HepG2 (cell line): ENCODE results near the gene TMEM218. TPM values are rescaled to one million over a fixed set of nuclear protein-coding genes. Genes with fewer than 3 reads are reported as not detected.

Experiments used
- polyA plus RNA-seq, 8 experiments: library from polyadenylated mRNA; depleted of rRNA in 3 of 8; stranded (reverse) in 7 of 8; unstranded in 1 of 8; fragments of >200 nt; fragmentation: Illumina TruSeq in 4 of 8; extraction: Trizol in 4 of 8; gene quantifications; 2 replicates each; pipeline versions ENCODE4 v1.2.1 to v1.2.3, GENCODE V29; 2011 to 2016; ENCODE audit warnings: low read depth in 4 of 8, missing spikeins in 1 of 8, mixed read lengths in 1 of 8; ENCODE audit not compliant: insufficient read depth in 1 of 8
- total RNA-seq, 5 experiments: library from RNA; depleted of rRNA; stranded (reverse); fragments of >200 nt; fragmentation: Illumina TruSeq; extraction: Trizol; gene quantifications; 2 replicates each; pipeline ENCODE4 v1.2.3, GENCODE V29; 2016; ENCODE audit warnings: low read depth in 1 of 5

Gene TMEM218
- total and polyA plus RNA-seq, 2 of the 13 experiments (the other 11 are each of a cell fraction or from before 2014, with no cell fraction given): 11.8 to 14.0 TPM

Other genes with a start within 250 kb of the TMEM218 start
- gene ROBO3, start 246.2 kb downstream of the TMEM218 start, total RNA-seq (2016; rRNA removed; fragmentation: Illumina TruSeq; extraction: Trizol): 0.07 TPM in 1 of 2 replicates, not detected in the other
- 2.2 and 2.4 TPM in 2 replicates for gene ROBO3, start 246.2 kb downstream of the TMEM218 start, polyA plus RNA-seq (2011; rRNA removed)
- gene ROBO4, start 213.8 kb downstream of the TMEM218 start, total RNA-seq (2016; rRNA removed; fragmentation: Illumina TruSeq; extraction: Trizol): 0.07 TPM in 1 of 2 replicates, not detected in the other
- 0.47 and 1.1 TPM in 2 replicates for gene ROBO4, start 213.8 kb downstream of the TMEM218 start, polyA plus RNA-seq (2011; rRNA removed)
- not detected in 2 replicates for gene HEPN1, start 192.4 kb downstream of the TMEM218 start, total RNA-seq (2016; rRNA removed; fragmentation: Illumina TruSeq; extraction: Trizol)
- not detected in 2 replicates for gene HEPN1, start 192.4 kb downstream of the TMEM218 start, polyA plus RNA-seq (2011; rRNA removed)
- 58.5 and 66.9 TPM in 2 replicates for gene HEPACAM, start 175.6 kb downstream of the TMEM218 start, total RNA-seq (2016; rRNA removed; fragmentation: Illumina TruSeq; extraction: Trizol)
- gene HEPACAM, start 175.6 kb downstream of the TMEM218 start, polyA plus RNA-seq (2011; rRNA removed): 74.8 and 121 TPM in 2 replicates
- gene CCDC15, start 157.4 kb downstream of the TMEM218 start, total RNA-seq (2016; rRNA removed; fragmentation: Illumina TruSeq; extraction: Trizol): 4.6 and 6.5 TPM in 2 replicates
- 1.2 and 2.2 TPM in 2 replicates for gene CCDC15, start 157.4 kb downstream of the TMEM218 start, polyA plus RNA-seq (2011; rRNA removed)
- 1.8 and 4.6 TPM in 2 replicates for gene SLC37A2, start 48.3 kb downstream of the TMEM218 start, total RNA-seq (2016; rRNA removed; fragmentation: Illumina TruSeq; extraction: Trizol)
- gene SLC37A2, start 48.3 kb downstream of the TMEM218 start, polyA plus RNA-seq (2011; rRNA removed): 3.8 and 7.1 TPM in 2 replicates
- gene PKNOX2, start 53.1 kb upstream of the TMEM218 start, total RNA-seq (2016; rRNA removed; fragmentation: Illumina TruSeq; extraction: Trizol): not detected in 2 replicates
- not detected in 2 replicates for gene PKNOX2, start 53.1 kb upstream of the TMEM218 start, polyA plus RNA-seq (2011; rRNA removed)